ENCODE results near the gene ANKRD44. TPM values are rescaled to one million over a fixed set of nuclear protein-coding genes. Genes with fewer than 3 reads are reported as not detected.

Gene ANKRD44
- total and polyA plus RNA-seq, 2 of the 8 experiments (the other 6 are each of a cell fraction or from before 2014, with no cell fraction given), result 1.2 to 1.3 TPM

DNA sequence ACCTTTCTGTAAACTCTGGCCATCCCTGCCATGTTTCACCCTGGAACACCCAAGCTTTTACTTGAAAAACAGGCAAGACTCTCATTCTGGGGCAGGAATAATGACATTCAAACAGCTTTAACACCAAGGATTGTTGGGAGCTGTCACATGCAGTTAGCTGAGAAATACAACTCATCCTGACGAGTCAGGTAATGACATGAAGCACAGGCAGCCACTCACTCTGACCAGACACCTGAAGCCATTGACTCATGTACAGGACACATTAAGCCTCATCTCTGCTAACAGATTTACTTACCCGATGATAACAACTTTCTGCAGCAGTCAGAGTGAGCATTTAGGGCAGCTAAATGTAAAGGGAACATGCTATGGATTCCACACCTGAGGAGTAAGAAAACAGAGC lies 220.9 kb downstream of the ANKRD44 start (continued):
- TF ChIP-seq, protein P1, sequence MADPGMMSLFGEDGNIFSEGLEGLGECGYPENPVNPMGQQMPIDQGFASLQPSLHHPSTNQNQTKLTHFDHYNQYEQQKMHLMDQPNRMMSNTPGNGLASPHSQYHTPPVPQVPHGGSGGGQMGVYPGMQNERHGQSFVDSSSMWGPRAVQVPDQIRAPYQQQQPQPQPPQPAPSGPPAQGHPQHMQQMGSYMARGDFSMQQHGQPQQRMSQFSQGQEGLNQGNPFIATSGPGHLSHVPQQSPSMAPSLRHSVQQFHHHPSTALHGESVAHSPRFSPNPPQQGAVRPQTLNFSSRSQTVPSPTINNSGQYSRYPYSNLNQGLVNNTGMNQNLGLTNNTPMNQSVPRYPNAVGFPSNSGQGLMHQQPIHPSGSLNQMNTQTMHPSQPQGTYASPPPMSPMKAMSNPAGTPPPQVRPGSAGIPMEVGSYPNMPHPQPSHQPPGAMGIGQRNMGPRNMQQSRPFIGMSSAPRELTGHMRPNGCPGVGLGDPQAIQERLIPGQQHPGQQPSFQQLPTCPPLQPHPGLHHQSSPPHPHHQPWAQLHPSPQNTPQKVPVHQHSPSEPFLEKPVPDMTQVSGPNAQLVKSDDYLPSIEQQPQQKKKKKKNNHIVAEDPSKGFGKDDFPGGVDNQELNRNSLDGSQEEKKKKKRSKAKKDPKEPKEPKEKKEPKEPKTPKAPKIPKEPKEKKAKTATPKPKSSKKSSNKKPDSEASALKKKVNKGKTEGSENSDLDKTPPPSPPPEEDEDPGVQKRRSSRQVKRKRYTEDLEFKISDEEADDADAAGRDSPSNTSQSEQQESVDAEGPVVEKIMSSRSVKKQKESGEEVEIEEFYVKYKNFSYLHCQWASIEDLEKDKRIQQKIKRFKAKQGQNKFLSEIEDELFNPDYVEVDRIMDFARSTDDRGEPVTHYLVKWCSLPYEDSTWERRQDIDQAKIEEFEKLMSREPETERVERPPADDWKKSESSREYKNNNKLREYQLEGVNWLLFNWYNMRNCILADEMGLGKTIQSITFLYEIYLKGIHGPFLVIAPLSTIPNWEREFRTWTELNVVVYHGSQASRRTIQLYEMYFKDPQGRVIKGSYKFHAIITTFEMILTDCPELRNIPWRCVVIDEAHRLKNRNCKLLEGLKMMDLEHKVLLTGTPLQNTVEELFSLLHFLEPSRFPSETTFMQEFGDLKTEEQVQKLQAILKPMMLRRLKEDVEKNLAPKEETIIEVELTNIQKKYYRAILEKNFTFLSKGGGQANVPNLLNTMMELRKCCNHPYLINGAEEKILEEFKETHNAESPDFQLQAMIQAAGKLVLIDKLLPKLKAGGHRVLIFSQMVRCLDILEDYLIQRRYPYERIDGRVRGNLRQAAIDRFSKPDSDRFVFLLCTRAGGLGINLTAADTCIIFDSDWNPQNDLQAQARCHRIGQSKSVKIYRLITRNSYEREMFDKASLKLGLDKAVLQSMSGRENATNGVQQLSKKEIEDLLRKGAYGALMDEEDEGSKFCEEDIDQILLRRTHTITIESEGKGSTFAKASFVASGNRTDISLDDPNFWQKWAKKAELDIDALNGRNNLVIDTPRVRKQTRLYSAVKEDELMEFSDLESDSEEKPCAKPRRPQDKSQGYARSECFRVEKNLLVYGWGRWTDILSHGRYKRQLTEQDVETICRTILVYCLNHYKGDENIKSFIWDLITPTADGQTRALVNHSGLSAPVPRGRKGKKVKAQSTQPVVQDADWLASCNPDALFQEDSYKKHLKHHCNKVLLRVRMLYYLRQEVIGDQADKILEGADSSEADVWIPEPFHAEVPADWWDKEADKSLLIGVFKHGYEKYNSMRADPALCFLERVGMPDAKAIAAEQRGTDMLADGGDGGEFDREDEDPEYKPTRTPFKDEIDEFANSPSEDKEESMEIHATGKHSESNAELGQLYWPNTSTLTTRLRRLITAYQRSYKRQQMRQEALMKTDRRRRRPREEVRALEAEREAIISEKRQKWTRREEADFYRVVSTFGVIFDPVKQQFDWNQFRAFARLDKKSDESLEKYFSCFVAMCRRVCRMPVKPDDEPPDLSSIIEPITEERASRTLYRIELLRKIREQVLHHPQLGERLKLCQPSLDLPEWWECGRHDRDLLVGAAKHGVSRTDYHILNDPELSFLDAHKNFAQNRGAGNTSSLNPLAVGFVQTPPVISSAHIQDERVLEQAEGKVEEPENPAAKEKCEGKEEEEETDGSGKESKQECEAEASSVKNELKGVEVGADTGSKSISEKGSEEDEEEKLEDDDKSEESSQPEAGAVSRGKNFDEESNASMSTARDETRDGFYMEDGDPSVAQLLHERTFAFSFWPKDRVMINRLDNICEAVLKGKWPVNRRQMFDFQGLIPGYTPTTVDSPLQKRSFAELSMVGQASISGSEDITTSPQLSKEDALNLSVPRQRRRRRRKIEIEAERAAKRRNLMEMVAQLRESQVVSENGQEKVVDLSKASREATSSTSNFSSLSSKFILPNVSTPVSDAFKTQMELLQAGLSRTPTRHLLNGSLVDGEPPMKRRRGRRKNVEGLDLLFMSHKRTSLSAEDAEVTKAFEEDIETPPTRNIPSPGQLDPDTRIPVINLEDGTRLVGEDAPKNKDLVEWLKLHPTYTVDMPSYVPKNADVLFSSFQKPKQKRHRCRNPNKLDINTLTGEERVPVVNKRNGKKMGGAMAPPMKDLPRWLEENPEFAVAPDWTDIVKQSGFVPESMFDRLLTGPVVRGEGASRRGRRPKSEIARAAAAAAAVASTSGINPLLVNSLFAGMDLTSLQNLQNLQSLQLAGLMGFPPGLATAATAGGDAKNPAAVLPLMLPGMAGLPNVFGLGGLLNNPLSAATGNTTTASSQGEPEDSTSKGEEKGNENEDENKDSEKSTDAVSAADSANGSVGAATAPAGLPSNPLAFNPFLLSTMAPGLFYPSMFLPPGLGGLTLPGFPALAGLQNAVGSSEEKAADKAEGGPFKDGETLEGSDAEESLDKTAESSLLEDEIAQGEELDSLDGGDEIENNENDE (IDR thresholded peaks at IDR 0.05; ENCODE audit: insufficient replicate concordance, low read length), result no peak
- TF ChIP-seq GABPA (IDR thresholded peaks at IDR 0.05; ENCODE audit: borderline replicate concordance, insufficient read depth, low read length) (no peak), CBX5 (IDR thresholded peaks at IDR 0.05; ENCODE audit: low read depth, low read length) (no peak), MAFK (IDR thresholded peaks at IDR 0.05; ENCODE audit: low read depth, low read length) (no peak), HDAC6 (IDR thresholded peaks at IDR 0.05; ENCODE audit: low read depth, low read length) (no peak), TAF7 (optimal IDR thresholded peaks at IDR 0.05; ENCODE audit: borderline replicate concordance, low read depth, low read length) (no peak), CTBP2 (IDR thresholded peaks at IDR 0.05; ENCODE audit: borderline replicate concordance, insufficient read depth, insufficient read length, low read length) (no peak), SRF (IDR thresholded peaks at IDR 0.05; ENCODE audit: low read depth, low read length) (no peak), YY1 (IDR thresholded peaks at IDR 0.05; ENCODE audit: low read depth, low read length) (no peak), BCL11A (IDR thresholded peaks at IDR 0.05; ENCODE audit: low read depth in 2 of 2, low read length in 2 of 2) (no peak)
- TF ChIP-seq, protein P2, sequence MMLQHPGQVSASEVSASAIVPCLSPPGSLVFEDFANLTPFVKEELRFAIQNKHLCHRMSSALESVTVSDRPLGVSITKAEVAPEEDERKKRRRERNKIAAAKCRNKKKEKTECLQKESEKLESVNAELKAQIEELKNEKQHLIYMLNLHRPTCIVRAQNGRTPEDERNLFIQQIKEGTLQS (IDR thresholded peaks at IDR 0.05; ENCODE audit: insufficient read depth, low read depth, low read length), result no peak

All from H1 (cell line).